Sciatic nerve (tissue), 2 donors: ENCODE measurements around the gene JUN. TPM values are rescaled to one million over a fixed set of nuclear protein-coding genes. Genes with fewer than 3 reads are reported as not detected.
"Not testable (repeated sequence)": the region's sequence is repeated elsewhere in the genome, so short reads cannot be mapped to it uniquely, and the experiment has no call there.

Source experiments
- ATAC-seq: fragments of 200-7000 bp; cut with Tn5 transposase; one replicate; pipeline ENCODE4 v1.9.1; 2020; ENCODE audit warnings: mild to moderate bottlenecking, moderate library complexity
- DNase-seq: peaks from one replicate; pipeline ENCODE4 v3.0.0-alpha.2; 2020; ENCODE audit warnings: low spot score
- intact Hi-C: fragments of 100-400 bp; cut with DNase I; formaldehyde crosslinking; loops from one replicate; pipeline ENCODE4 v1.14.2; 2022
- total RNA-seq: library from RNA; stranded (reverse); fragmentation: NEBNext Ultra II Directional; extraction: Animal tissue kit (Norgen Biotek cat#: 25700); gene quantifications from one replicate; pipeline ENCODE4 v1.2.1, GENCODE V29; 2021
- donor health status: DM: no; HTN: no; CAD: no.
- donor health status: DM: no; HTN: no; CAD: no.

Gene JUN
- total RNA-seq, 1 donor from 2014 or later, result 179 TPM

GRCh38 chr1:58812468-58812867 is 28.6 kb upstream of the JUN start:
- intact Hi-C loops, result loop anchor here (10.0 kb wide), 1 partner anchor 92 kb away; no protein-coding TSS in a partner anchor
- ATAC-seq (no peak), DNase-seq (no peak)

- no peak for DNase-seq
- intact Hi-C loops, result loop anchor here (10.0 kb wide), 1 partner anchor 93 kb away; no protein-coding TSS in a partner anchor
- no peak for ATAC-seq
Observed at GRCh38 chr1:58811303-58811702, 27.5 kb upstream of the JUN start.

GRCh38 chr1:58809325-58810010 is 25.6 kb upstream of the JUN start:
- intact Hi-C loops, result loop anchor here (10.0 kb wide), 1 partner anchor 95 kb away; no protein-coding TSS in a partner anchor
- no peak for ATAC-seq
- DNase-seq, result no peak

GRCh38 chr1:58808077-58808476 is 24.2 kb upstream of the JUN start:
- no peak for DNase-seq
- no peak for ATAC-seq
- intact Hi-C loops, result no loop called here

GRCh38 chr1:58805716-58806571 is 22.1 kb upstream of the JUN start:
- intact Hi-C loops, result no loop called here
- no peak for ATAC-seq

GRCh38 chr1:58804853-58805565 is 21.2 kb upstream of the JUN start:
- intact Hi-C loops, result no loop called here
- no peak for DNase-seq
- no peak for ATAC-seq

More at GRCh38 chr1:58805716-58806571, 22.1 kb upstream of the JUN start:
- DNase-seq, result no peak

- ATAC-seq, result no peak
- intact Hi-C loops, result no loop called here
Observed at GRCh38 chr1:58803858-58804257, 20.0 kb upstream of the JUN start.

GRCh38 chr1:58802640-58803399 is 19.0 kb upstream of the JUN start:
- intact Hi-C loops, result no loop called here
- peak; percentile 51 for ATAC-seq

More at GRCh38 chr1:58803858-58804257, 20.0 kb upstream of the JUN start:
- DNase-seq, result no peak

GRCh38 chr1:58801286-58801685 is 17.4 kb upstream of the JUN start:
- ATAC-seq, DNase-seq, intact Hi-C loops: not testable (repeated sequence)

More at GRCh38 chr1:58802640-58803399, 19.0 kb upstream of the JUN start:
- DNase-seq, result no peak

- DNase-seq (no peak), ATAC-seq (no peak)
- intact Hi-C loops, result no loop called here
Observed at GRCh38 chr1:58799650-58800049, 15.8 kb upstream of the JUN start.

- no peak for ATAC-seq
- intact Hi-C loops, result no loop called here
- DNase-seq, result no peak
Observed at GRCh38 chr1:58798910-58799442, 15.1 kb upstream of the JUN start.

GRCh38 chr1:58796416-58796815 is 12.6 kb upstream of the JUN start:
- DNase-seq, result no peak
- no peak for ATAC-seq
- intact Hi-C loops, result no loop called here

GRCh38 chr1:58794585-58794984 is 10.7 kb upstream of the JUN start:
- ATAC-seq (no peak), DNase-seq (no peak)
- intact Hi-C loops, result no loop called here

- ATAC-seq (no peak), DNase-seq (no peak)
- intact Hi-C loops, result no loop called here
Observed at GRCh38 chr1:58792846-58793245, 9.0 kb upstream of the JUN start.

GRCh38 chr1:58791106-58791505 is 7.3 kb upstream of the JUN start:
- no peak for ATAC-seq
- intact Hi-C loops, result no loop called here
- no peak for DNase-seq

- DNase-seq, result no peak
- ATAC-seq, result no peak
- intact Hi-C loops, result loop anchor here (10.0 kb wide), 3 partner anchors 115 to 965 kb away; no protein-coding TSS in a partner anchor
Observed at GRCh38 chr1:58789996-58790660, 6.3 kb upstream of the JUN start.

- intact Hi-C loops, result loop anchor here (10.0 kb wide), 3 partner anchors 115 to 965 kb away; no protein-coding TSS in a partner anchor
Observed at GRCh38 chr1:58789322-58789856, 5.5 kb upstream of the JUN start.

More at GRCh38 chr1:58789322-58789856, 5.5 kb upstream of the JUN start:
- DNase-seq, result no peak
- no peak for ATAC-seq
